Stromal cell of bone marrow (primary cell): ENCODE data around the gene CPNE1.
A peak's percentile ranks its signal among the peaks of the same experiment; 100 is the strongest.
"Not testable (repeated sequence)": the region's sequence is repeated elsewhere in the genome, so short reads cannot be mapped to it uniquely, and the experiment has no call there.

ENCODE experiments used
- DNase-seq: peaks from one replicate; pipeline ENCODE4 v3.0.0-alpha.2; 2012; ENCODE audit warnings: low read depth

CPNE1 gene

DNA sequence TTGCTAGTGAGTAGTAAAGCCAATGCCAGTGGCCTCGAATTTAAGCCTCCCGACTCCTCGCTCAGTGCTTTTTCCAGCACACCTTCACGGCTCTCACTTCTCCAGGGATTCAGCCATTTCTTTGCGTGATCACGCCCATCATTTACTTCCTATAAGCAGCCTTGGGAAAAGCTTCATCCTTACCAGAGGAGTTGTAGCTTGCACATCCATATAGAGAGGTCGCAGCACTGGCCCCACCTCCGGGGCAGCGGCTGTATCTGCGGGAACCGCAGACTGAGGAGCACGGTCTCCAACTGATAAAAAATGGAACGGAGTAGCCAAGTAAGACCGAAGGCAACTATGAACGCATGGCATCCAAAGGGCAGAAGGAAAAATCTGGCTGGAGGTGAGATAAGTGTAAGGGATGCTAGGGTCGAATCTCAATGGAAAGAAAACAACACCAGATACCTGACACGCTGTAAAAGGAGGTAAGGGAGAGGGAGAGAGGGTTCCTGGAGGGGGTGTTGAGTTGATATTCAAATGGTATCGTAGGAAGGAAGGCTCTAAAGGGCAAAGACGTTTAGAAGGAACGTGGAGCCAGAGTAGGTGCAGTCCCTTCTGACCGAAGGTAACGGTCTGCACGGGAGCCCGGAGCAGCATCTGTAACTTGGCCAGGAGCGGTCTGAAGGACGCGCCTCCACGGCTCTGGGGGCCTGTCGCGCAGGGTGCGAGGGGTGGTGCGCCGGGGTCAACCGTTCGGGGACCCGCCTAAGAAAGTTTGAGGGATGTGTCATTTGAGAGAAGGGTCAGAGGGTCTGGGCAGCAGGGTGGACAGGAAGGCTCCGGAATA is 33.8 kb upstream of the CPNE1 start:
- DNase-seq, result no peak

DNA sequence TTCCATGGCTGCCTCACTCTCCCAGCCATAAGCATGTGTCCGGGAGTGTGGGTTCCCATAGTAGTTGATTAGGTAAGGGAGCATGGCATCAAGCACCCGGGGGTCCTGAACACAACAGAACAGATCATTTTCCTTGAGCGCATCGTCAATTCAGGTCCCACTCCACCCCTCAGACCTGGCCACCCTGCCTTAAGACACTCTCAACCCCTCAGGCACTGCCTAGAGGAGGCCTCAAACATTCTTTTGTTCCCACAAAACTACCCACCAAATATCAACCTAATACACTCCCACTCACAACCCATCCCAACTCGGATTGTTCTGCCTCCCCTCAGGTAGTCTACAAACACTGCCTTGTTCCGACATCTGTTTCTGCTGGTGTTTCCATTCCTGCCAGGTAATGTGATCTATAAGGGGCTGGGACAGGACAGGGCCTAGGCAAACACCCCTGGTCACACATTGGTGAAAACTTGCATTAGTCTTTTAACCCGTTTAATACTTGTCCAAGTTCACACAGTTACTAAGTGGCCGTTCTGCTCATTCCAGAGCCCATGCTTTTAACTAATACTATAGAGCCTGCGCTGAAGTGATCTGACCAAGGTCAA is 33.1 kb upstream of the CPNE1 start:
- DNase-seq, result no peak

DNA sequence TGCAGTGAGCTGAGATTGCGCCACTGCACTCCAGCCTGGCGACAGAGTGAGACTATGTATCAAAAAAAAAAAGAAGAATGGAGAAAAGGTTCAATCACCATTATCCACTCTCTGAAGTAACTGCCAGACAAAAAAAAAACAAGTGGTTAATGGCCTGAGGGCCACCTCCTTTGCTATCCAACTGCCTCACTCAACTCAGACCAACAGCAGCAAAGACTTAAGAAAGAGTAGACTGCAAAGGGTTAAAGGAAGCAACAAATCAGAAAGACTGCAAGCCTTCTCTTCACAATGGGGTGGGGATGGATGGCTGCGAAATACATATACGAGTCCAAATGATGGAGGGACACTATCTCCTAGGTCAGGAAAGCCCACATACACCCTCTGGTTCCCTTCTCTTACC is 31.3 kb upstream of the CPNE1 start:
- DNase-seq, result no peak

DNA sequence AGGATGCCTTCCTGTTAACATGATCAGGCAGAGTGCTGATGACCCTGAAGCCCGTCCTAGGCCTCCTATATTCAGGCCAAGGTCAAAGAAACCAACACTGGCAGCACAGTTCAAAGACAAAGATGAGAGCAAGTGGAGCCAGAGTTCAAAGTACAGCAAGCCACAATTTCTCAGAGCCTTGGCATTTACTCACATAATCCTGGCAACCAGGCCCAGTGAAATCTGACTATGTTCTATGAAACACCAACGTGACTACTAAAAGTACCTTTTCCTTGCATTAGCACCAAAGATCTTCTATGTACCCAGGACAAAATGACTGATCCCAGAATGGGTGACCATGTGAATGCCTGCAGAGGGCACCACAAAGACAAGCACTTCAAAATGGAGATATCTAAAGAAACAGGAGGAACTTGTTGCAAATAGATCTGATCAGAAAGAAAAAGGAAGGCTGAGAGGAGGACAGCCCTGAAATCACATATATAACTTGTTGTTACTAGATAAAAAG is 30.6 kb upstream of the CPNE1 start:
- no peak for DNase-seq

DNA sequence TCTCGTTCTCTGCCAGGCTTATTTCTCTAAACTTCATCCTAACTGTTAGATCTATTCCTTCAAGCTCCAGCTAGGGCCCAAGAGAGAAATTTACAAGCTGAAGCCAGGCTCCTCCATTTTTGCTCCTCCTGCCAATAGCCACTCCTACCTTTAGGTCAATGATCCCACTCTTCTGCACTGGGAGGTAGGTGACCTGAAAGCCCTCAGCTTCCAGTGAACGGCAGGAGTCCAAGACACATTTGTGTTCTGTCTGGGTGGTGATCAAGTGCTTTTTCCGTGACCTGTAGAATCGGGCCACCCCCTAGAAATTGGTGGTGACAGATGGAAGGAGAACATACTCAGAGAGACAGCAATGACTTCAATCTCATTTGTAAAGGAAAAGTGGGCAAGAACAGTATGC is 25.6 kb upstream of the CPNE1 start:
- no peak for DNase-seq

DNA sequence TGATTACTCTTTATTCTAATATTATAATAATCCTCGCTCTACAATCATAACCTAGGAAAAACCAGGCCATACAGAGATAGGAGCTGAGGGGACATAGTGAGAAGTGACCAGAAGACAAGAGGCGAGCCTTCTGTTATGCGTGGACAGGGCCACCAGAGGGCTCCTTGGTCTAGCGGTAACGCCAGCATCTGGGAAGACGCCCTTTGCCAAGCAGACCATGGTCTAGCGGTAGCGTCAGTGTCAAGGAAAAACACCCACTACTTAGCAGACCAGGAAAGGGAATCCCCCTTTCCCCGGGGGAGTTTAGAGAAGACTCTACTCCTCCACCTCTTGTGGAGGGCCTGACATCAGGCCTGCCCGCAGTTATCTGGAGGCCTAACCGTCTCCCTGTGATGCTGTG is 22.2 kb upstream of the CPNE1 start:
- DNase-seq, result not testable (repeated sequence)

DNA sequence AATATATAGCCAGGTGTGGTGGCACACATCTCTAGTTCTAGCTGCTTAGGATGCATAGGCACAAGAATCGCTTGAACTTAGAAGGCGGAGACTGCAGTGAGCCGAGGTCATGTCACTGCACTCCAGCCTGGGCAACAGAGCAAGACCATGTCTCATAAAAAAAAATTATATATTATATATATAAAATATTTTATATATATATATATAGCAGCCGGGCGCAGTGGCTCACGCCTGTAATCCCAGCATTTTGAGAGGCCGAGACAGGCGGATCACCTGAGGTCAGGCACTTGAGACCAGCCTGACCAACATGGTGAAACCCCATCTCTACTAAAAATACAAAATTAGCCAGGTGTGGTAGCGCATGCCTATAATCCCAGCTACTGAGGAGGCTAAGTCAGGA is 20.7 kb upstream of the CPNE1 start:
- not testable (repeated sequence) for DNase-seq

DNA sequence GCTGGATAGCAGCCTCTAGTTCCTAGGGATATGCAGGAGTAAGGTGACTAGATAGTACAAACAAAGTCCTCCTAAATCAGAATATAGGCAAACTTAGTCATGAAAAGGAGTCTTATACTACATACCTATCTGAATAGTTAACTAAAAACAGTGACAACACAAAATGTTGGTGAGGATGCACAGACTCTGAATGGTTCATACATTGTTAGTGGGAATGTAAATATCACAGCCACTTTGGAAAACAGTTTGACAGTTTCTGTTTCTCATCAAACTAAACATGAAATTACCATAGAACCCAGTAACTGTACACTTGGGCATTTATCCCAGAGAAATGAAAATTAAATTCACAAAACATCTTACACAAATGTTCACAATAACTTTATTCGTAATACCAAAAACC is 17.3 kb upstream of the CPNE1 start:
- DNase-seq, result no peak

DNA sequence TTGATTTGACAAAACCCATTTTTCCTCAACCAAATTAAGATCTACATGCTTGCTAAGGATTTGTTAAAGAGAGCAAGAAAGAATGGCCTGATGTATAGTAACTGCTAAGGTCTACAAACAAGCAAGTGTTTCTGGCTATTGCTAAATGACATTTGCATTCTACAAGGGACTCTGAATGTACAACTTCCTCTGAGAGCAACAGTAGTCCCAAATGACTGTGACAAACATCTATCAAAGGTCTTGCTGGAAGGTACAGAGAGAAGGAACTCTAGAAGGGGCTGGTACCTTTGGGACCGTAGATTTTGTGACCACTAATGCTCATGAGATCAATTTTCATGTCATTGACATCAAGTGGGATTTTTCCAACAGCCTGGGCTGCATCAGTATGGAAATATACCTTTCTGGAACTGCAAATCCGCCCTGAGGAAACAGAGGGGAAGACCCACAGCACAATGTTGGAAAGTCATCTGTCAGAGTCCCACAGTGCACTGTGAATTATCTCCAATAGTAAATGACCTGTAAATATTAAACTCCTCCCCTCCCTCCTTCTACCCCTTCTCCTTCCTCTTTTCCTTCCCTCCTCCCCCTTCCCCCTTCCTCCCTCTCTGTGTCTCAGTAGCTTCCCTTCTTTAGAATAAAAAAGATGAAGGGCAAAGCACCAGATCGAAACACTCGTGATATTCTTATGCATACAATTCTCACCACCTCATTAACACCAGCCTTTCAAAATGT is 15.9 kb upstream of the CPNE1 start:
- DNase-seq, result no peak

DNA sequence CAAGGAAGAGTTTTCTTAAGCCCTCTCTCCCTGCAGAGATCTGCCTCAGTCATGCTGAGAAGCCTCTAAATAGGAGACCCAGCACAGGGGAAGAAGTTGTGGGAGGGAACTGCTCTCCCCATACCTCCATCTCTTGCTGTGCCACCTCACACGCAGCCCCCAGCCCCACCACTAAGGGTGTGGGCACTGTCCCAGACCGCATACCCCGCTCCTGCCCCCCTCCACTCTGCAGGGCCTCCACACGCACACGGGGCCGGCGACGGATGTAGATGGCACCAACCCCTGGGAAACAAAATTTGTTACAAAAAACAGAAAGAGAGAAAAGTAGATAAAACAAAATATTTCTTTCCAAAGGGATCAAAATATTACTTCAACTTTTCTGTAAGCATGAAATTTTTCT is 10.2 kb upstream of the CPNE1 start:
- DNase-seq, result no peak

DNA sequence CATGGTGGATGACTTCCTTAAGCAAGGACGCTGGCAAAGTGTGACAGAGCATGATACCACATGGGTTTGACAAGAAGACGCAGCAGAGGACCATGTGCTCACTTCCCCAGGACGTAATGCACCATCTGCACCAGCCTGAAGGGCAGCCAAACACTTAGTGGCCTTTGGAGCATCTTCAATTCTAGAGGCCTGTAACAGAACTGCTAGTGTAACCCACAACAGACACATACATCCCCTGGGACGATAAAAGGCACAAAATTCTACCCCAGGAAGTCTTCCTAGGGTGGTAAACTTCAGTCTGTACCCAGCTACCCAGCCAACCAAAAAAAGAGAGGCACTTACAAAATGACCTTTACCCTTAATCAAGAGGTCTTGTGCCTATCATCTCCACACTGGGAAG is 9.2 kb upstream of the CPNE1 start:
- DNase-seq, result no peak

DNA sequence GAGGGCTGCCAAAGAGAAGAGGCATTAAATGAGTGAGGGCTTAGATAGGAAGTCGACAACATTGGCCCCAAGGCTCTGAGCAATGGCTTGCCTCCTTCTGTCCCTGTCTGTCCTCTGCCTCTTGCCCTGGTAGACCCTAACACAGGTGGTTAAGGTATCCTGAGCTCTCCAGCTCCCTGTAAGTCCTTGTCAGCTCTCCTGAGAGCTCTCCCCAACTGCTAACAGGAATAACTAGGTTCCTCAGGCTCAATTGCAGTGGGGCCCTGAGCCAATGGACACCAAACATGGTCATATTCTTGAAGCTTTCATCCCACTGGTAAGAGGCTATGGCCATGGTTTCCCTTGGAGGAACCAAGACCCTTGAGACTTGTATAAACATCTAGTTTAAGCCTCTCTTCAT is 5.0 kb upstream of the CPNE1 start:
- DNase-seq, result no peak

DNA sequence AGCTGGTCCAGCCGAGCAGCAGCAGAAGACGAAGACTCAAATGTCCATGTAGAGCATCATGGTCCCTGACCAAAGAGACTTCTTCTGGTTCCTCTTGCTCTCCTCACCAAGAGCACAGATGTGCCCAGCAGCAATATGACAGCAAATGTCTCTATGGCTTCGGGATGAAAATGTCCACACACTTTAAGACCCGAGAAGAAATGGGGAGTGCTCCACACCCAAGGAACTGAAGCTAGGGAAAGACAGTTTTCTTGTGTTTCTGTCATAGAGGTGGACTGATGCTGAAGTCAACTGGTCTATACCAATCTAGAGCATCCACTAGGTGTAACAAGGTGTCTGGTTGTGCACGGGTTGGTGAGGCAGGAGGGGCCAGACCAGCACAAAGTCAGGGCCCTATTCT is 4.5 kb upstream of the CPNE1 start:
- DNase-seq, result no peak

DNA sequence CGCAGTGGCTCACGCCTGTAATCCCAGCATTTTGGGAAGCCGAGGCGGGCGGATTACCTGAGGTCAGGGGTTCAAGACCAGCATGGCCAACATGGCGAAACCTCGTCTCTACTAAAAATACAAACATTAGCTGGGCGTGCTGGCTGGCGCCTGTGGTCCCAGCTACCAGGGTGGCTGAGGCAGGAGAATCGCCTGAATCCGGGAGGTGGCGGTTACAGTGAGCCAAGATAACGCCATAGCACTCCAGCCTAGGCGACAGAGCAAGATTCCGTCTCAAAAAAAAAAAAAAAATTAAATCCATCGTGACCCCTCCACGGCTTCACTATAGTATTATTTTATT is 1.2 kb upstream of the CPNE1 start:
- DNase-seq, result no peak

DNA sequence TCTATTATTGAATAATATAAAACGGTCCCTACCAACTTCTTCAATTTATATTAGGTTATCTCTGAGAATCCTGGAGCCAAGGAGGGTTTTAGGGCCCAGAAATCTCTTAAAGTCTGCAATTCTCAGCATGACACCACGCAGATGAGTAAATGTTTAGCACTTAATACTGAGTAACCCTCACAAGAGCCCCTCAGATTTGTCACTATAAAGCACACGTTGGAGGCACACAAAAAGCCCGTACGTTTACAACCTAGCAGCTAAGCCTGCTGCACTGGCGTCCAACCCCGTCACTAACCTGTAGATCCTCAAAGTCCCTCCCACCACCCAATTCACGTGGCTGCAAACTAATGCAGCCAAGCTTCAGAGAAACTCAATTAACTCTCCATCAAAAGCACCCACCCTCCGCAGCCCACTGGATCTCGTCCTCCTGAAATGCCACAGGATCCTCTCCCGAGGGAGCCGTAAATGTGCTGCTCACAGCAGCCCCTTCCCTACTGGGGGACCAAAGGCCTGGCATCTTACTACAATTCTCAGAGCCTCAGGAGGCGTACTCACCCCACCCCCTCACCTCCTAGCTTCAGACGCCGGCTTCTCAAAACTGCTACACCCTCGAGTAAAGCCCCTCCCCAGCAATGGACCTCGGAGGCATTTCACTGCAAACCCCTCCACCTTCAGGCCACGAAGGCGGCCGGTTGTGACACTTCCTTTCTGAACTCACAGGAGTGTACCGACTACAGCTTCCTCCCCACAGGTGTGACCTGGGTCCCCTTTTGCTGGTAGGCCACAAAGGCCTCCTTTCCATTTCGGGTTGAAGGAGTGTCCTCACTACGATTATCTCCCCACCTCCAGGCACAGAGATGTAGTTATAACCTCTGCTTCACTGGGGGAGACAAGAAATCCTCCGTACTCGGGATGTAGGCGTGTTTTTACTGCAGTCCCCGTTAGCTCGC is 909 bp downstream of the CPNE1 start:
- peak; percentile 7 for DNase-seq

DNA sequence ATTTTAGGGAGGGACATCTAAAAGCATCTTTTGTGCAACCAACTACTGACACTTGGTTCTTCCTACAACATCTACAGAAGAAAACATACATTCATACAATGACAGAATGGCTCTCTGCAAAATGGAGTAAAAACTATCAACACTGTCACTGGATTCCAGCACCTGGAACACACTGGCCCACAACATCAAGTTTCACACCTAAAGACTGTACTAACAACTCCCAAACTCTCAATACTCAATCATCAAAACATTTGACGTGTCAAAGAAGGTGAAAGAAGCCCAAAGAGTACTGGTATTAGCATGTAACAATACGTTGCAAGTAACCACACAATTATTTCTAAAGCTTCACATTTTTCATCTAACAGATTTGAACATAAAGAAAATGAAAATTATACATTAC is 2.1 kb downstream of the CPNE1 start:
- no peak for DNase-seq

DNA sequence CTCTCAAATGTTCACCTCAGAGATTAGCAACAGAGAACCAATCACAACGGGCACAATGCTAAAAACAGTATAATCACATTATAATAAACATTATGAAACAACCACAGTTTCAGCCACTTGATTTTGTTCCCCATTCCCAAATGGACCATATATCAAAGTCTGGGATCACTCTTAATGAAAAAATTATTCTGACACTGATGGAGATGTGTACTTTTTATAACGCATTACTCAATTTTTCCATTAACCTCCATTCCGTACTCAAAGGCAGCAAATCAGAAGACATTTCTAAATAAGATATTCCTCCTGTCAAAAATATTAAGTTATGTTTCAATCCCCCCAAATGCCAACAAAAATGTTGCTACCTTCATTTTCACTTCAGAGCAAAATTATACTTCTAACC is 2.8 kb downstream of the CPNE1 start:
- DNase-seq, result no peak

DNA sequence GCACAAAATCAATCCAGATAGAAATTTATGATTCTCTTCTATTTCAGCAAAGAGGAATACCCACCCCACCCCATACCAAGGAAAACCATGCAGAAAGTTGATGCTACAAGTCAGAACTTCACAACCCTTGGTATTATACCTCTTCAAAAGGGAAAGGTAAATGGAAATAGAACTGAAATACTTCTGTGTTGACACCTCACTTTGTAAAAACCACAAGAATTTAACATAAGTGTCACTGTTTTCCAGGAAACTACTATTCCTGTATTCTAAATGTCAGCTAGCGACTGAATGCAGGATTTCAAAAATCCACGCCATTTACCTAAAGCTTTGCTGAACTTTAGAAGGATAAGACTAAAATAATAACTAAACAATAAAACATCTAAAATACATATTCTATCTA is 3.6 kb downstream of the CPNE1 start:
- no peak for DNase-seq

DNA sequence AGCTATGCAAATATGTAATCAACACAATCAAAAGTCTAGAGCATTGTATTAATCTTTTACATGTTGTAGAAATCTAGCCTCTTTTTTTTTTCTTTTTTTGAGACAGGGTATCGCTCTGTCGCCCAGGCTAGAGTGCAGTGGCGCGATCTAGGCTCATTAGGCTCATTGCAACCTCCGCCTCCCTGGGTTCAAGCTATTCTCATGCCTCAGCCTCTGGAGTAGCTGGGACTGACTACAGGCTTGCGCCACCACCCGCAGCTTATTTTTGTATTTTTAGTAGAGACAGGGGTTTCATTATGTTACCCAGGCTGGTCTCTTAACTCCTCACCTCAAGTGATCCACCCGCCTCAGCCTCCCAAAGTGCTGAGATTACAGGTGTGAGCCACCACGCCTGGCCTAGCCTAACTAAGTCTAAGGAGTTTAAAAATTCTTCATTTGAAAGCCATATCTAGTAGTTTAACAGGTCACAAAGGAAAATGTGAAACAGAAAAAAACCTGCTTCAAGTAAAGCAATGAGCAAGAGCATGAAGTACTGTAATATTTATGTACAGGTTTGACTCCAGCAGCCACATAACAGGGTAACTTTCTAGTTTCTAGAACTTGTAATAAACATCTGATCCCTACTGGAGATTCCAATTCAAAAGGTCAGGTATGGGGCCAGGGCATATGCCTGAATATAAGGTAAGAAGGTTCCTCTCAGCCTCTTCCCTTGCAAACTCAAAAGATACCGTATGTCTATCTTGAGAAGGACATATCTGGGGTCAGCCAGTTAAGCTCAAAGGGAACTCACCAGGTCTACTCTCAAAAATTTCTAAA is 4.4 kb downstream of the CPNE1 start:
- no peak for DNase-seq

DNA sequence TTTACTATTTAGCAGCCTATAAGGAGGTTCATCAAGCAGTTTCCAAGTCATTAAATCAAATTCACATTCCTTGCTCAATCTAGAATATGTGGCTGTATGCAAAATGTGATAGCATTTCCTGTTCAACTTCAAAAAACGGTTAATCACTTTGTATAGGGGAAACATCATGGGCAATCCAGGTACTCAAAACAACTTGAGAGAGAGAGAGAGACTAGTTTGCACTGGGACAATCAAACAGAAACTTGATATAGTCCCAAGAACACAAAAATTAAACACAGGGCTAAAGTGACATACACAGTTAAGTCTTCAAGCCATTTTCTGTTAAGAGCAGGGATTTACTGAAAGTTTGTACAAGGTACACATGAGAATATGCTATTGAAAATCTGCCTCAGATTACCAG is 7.4 kb downstream of the CPNE1 start:
- DNase-seq, result no peak

DNA sequence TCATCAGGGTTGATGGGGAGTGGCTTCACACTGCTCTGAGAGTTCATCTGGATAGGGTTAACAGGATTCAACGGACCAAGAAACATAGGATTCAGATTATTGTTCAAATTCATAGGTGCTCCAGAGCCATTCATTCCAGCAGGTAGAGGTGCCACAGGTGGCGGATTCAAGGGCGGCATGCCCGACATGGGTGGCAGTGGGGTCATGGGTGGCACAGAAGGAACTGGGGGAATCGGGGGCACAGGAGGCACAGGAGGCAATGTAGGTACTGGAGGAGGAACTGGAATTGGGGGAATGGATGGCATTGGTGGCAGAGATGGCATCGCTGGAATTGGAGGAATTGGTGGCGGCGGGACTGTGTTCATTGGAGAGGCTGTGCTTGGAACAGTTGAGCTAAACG is 10.3 kb downstream of the CPNE1 start:
- DNase-seq, result no peak
